CD4-positive, alpha-beta T cell treated with Interleukin-15 for 4 hours (primary cell): Measurements from ENCODE around the gene PEX10.

Experiments
- DNase-seq: peaks from one replicate; pipeline ENCODE4 v3.0.0-alpha.2; 2020; ENCODE audit warnings: low spot score

Gene PEX10

DNA sequence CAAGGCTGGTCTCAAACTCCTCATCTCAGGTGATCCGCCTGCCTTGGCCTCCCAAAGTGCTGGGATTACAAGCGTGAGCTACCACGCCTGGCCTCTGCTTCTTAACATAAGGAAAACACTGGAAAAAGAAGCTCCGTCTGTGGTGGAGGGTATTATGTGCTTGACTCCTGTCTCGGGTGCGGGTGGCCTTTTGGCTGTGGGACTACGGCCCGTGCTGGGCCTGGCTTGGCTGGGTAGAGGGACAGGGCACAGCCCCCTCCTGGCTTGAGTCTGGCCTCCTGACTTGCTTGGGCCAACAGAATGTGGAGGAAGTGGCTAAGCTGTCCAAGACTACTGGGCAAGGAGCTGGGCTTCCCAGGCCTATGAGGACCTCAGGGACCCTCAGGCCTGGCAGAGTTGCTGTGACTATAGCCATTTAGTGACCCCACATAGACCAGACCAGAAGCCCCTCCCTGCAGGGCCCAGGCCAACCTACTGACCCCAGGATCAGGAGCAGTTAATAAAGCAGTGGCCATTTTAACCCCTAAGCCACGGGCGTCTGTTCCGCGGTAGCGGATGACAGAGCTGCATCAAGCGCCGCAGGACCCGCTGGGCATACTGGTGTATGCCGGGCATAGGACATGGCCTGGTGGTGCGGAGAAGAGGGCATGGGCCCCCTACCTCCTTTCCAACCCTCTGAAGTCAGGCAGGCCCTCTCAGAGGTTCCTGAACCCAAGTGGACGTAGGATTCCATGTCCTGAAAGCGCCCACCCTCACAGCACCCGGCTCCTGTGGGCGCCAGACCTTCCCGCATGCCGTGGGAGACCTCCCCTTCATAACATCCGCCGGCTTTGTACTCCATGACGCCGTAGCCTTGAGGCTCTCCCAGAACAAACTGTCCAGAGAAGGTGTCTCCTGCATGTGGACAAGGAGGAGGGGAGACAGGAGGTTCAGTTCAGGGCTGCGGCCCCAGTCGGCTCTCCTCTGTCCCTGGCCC is 25.4 kb downstream of the PEX10 start:
- no peak for DNase-seq

DNA sequence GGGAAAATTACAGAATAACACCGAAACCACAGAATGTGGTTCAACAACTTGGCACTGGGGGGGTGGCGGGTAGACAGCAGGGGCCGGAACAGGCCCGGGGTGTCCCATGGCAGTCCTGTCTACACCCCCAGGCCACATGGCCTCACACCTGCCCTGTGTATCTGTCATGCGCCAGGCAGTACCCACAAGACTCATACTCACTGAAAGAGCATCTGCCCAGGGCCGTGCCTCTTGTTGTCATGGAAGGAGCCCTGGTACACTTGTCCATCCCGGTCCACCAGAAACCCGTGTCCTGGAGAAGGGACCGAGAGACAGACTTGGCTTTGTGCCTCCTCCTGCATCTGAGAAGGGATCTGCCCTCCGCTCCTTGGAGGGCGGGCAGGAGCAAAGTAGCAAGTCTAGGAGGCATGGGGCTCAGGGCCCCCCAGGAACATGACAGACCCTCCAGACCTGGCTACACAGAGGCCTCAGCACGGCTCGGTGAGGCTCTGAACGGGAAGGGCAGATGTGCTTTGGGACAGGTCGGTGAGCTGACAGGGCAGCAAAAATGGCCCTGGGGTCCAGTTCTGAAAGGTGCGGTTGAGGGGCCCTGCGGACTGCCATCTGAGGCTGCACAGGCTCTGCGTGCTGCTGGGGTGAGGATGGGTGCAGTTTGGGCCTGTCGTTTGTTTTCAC is 26.6 kb downstream of the PEX10 start:
- no peak for DNase-seq

DNA sequence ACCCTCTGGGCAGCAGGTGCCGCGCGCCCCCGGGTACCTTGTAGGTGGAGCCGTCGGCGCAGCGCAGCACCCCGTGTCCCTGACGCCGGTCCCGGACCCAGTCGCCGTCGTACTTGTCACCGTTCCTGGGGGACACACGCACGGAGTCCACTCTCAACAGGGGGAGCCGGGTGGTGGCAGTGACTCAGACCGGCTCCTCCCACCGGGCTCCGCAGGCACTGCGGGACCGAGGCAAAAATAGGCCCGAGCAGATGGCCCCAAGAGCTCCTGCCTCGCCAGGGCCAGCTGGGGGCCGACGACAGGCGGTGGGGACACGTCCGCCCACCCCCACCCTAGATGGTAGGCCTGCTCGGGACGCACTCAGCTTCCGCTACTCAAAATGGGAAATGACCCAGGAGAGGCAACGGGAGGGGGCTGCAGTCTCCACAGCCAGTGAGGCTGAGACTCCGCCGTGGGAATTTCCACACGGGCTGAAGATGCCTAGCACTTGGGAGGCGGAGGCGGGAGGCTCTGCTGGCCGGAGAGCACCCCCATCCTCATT is 27.4 kb downstream of the PEX10 start:
- DNase-seq: no peak

DNA sequence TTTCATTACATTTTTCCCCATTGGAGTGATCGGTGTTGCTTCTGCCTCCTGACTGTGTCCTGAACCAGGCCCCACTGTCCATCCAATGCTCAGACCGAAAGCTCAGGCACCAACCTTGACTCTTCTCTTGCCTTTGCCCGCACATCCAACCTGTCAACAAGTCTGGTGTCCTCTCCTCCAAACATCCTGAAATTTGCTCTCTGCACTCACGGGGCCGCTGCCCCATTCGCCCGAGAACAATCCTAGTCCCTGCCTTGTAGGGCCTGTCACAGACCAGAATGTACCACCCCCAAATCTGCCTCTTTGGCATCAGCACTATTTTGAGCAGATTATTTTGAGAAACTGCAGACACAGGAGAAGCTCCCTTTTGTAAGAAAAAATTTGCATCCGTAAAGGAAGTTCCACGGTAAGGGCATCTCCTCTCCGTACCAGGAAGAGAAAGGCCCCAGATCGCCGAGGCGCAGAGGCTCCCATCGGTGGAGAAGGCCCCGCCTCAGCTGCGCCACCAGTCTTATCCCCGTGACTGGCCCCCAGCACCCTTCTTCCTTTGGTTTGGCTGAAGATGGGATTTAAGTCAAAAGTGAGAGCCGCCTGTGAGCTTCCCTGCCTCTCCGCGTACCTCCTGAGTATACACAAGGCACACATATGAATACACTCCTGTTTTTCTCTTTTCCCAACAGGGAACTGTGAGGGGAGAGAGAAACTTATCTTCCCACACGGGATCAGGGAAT is 28.1 kb downstream of the PEX10 start:
- DNase-seq: no peak

DNA sequence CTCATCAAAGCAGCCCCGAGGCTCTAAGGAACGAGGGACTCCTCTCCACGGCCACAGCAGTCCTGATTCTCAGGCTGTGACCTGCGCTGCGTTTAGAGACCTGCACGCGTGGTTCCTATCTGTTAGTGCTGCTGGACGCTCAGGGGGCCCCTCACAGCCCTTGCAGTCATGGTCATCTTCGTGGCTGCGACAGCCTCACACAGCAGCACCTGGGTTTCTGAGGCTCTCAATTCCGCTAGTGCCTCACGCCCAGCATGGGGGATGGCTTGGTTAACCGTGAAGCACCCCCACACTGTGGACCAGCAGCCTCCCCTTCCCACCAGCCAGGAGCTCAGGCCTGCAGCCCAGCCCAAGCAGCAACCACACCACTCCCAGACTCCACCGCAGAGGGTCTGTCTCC is 28.8 kb downstream of the PEX10 start:
- no peak for DNase-seq

DNA sequence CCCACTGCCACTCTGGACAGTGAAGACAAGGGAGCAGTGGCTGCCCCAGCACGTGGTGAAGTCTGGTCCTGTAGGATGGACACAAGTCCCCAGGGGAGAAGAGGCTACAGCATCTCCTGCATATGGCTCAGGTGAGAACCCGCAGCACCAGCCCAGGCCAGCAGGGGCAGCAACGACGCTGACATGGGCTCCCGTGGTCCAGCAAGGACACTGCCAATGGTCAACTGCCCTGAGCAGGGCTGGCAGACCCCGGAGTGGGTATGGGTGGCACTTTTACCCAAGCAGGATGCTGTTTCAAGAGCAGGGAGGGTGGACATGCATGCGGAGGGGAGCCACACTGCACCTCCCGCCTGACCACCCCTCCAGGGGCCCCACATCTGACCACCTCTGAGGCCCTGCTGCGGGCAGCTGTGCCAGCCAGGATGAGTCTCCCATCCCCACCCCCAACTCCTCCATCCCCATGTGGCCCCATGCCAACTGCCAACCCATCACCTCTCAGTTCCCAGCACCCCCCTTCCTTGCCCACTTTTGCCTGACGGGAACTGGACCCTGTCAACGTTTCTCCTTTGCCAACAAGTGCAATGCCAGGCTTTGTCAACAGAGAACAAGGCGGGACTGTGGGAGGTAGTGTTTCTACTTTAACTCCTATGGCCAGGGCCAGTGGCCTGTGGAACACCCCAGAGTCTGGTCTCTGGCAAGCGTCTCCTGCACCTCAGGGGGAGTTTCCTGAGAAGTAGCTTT is 29.6 kb downstream of the PEX10 start:
- DNase-seq: peak; percentile 21

DNA sequence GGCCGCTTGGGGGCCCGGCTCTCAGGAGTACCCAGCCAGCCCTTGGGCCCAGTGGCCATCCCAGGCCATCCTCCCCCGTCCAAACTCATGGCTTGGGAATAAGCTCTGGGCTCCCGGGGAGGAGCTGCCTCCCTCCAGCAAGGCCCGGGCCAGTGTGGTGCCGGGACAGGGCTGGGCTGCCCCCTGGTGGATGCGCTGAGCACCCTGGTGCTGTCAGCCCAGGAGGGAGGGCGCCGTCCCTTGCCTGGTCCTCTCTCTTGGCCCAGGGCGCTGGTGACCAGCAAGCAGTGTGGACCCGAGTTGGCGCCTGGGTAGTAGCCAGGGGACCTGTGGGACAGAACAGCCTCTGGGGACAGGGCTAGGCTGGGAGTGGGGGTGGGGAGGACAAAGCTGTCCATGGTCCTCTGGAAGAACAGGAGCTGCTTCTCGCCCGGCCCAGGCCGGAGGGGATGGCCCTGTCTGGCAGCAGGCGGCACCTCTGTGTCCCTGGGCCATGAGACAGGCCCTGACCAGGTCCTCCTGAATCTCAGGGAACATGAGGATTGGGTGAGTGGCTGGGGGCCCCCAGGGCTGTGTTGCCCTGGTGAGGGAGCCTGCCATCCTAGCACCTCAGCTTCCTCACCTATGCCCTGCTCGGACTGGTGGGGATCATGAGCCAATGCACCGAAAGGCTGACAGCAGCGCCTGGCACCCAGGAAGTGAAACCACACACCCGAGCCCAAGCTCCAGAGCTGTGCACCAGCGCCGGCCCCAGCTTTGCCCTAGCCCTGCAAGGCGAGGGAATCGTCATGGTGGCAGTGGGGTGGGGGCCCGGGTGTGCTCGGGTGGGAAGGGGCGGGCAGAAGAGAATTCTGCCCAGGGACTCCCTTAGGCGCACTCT is 30.4 kb downstream of the PEX10 start:
- peak; percentile 73 for DNase-seq

DNA sequence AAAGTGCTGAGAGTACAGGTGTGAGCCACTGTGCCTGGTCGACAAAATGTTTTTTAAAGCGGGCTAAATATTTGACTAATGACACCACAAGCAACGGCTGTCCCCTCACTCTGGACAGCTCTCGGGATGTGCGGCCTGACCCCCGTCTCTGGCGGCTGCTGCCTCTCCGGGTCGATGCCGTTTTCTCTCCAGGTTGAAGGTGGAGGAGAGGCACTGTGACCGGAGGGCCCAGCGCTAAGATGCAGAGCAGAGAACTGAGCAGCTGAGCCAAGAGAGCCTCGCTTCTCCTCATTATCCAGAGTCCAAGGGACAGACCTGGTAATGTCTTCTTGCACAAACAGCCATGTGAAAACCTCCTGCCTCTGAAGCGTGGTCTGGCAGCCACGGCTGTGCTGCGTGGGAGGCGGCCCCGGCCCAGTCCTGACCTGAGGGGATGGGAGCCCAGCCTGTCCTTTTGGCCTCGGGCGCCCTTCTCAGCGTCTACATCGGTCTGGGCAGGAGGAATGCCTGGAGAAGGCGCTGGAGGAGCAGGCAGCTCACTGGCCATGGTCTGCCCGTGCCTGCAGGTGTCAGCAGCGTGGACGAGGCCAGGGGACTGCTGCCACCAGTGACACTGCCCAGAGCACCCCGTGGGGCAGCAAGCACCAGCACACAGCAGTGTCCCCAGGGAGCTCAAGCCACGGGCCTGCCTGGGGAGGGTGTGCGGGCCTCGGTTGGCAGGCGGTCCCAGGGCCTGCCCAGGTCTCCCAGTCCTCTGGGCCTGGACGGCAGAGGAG is 31.4 kb downstream of the PEX10 start:
- no peak for DNase-seq

DNA sequence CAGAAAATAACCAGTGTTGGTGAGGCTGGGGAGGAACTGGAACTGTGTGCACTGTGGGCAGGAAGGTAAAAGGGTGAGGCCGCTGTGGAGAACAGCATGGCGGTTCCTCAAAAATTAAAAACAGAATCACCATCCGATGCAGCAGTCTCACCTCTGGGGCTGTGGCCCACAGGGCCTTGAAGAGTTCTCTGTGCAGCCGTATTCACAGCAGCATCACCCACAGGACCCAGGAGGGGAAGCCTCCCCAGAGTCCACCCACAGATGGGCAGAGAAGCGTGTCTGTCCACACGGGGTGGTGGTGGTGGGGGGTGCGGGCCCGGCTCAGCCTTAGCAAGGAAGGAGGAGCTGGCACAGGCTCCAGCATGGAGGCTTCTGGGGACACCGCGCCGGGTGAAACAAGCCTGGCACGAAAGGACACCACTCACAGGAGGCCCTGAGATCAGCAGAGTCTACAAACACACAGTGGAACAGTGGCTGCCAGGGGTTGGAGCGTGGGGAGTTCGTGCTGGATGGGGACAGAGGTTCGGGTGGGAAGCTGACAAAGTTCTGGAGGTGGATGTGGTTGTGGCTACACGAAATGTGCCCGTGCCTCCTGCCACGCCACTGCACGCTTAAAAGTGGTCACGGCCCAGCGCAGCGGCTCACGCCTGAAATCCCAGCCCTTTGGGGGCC is 32.5 kb downstream of the PEX10 start:
- no peak for DNase-seq

DNA sequence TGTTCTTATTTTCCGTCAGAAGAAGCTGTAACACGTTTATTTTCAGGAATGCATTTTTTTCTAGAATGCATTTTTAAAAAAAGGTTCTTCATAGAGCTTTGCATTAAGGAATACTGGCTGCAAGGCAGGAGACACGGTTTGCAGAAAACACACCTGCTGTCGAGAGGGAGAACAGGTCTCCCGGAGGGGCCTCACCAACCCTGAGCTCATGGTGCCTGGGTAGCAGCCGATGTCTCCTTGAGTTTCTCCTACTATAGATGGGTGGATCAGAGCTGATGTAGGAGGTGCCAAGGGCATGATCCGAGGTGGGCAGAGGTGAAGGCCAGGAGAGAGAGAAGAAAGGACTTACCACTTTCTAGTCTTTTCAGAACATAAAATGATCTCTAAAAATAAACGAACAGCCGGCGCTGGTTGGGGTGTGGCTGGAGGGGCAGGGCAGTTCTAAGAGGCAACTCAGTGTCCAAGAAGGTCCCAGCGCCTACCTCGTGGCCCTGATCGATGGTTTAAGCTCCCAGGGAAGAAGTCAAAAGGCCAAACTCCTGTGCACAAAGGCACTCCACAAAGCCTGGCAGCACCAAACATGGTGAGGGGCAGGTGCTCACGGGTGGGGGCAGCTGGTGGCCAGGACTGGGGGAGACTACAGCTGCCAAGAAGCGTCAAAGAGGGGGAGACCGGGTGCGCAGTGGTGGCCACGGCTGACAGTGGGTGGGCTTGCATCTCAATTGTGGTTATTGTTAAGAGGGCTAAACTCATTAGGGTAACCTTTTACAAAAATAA is 33.2 kb downstream of the PEX10 start:
- DNase-seq: no peak

DNA sequence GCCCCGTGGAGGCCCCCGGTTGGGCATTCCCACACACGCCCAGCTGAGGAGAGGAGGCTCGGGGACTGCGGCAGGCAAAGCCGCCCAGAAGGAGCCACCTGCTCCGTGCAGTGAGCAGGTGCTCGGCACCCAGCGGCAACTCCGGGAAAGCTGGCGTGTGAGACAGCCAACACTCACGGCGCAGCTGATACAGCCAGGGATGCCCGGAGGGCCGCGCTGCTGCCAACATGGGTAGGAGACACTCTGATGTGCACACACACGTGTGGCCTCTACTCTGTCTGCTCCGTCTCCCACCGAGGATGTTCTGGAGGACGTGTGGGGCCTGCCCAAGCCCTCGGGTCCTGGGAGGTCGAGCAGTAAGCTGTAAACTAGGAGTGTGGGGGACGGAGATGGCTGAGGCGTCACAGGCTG is 33.9 kb downstream of the PEX10 start:
- no peak for DNase-seq

DNA sequence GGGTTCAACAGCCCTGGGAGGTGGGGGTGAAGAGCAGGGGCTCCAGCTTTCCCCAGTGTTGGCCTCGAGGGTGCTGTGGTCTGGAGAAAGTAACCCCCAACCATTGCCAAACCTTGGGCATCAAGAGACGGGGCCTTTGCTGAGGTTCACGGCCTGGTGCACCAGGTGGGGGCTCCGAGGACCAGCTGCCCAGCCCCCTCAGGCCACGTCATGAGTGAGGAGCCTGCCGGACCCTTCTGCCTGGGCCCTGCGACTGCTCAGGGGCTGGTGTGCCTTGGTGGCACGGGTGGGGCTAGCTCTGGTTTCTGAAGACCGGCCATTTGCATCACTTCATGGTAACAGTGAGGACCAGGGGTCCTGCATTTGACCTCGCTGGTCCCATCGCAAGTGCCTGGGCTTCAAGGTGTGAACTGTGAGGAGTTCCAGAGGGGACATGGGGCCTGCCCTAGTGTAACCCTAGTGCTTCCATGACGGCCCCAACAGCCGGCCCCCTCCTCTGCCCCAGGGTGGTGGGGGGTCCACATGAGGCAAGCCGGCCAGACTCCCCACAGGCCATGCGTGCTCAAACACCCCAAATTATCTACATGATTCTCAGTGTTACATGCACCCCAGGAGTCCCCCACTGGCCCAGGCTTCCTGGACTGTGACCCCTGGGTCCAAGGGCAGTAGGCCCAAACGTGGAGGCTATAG is 34.5 kb downstream of the PEX10 start:
- no peak for DNase-seq

DNA sequence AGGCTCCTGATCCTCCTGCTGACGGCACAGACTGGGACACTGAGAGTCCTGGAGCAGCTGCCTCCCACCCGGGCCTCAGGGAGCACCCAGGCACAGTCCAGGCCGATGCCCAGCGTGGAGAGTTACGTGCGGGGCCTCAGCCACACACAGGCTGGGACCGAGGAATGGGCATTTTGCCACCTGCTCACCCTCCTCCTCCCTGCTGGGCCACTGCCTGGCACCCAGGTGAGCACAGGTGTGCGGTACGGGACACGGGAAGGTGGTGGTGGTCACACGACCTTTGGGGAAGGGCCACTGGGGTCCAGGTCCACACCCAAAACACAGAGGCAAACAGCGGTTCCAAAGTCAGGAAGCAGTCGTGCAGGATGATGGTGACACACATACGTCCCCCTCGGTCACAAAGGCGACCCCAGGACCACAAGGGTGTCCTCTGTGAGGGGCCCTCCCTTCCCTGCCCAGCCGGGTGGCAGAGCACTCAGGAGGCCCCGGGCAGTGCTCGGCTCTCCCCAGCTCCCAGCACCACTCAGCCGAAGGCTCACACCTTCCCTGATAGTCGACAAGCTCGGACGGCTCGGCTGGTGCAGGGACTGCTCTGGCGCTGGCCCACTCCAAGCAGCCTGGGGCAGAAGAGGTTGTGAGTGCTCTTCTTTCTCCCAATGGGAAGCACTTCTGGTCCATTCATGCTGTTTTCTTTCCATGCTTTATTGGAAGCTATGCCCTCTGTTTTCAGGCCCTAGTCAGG is 35.3 kb downstream of the PEX10 start:
- no peak for DNase-seq

DNA sequence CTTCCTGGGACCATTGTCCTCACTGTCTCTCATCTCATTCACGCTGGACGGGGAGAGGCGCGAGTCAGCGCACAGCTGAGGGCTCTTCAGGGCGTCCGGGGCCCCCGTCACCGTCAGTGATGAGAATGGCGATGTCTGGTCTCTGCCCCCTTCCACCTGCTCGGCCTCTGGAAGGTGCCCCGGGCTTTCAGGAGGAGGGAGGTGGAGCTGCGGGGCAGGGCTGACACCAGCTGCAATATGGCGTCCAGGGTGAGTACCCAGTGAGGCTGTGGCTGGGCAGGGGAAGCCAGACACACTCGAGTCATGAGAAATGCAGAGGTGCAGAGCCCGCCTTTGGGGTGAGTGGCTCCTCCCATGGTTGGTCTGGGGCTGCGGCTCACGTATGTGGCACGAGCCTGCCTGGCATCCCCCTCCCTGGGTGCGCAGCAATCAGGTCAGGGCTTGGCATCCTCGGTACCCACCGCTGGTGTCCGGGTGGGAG is 36.1 kb downstream of the PEX10 start:
- DNase-seq: no peak

DNA sequence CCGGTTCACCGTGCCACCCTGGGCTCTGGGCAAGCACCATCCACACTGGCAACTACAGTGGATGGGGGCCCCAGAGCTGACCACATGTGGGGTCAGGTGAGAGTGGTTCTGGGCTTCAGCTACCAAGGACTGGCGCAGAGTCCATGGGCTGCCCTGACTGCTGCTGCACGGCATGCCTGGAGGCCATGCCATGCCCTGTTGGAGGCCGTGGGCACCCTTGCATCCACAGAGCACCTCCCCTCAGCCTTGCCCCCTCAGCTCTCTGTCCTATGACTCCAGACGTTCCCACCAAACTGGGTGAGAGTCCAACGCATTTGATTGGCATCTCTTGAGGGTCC is 36.5 kb downstream of the PEX10 start:
- no peak for DNase-seq

DNA sequence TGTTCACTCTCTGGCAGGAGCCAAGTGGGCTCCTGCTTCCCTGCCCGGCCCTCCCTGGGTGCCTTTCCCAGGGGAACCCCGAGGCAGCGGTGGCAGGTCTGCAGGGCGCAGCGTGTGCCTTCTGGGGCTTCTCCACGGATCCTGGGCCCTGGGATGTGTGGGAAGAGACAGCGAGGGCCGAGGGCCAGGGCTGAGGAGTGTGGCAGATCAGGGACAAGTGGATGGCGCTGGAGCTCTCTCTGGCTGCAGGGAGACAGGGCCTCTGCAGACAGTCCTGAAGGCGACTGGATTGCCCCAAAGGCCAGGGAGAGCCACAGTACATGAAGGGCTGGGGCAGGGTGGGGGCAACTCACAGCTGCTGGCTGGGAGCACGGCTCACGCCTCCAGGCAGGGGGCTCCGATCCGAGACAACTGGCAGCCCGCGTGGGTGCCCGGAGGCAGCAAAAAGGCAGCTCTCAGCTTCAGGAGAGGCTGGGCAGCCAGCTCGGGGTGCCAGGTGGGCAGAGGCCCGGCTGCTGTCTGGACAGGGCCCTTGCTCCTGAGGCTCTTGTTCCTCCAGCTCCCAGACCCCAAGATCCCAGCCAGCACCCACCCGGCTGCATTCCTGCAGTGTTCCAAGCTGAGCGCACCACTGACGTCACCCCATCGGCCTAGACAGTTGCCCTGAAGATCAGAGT is 37.0 kb downstream of the PEX10 start:
- DNase-seq: no peak
